Activated naive CD8-positive, alpha-beta T cell treated with anti-CD3 and anti-CD28 coated beads, Interleukin-2, amount 50 U/mL, for 16 hours (primary cell): ENCODE measurements around the gene KPNA1.
"Not testable (repeated sequence)": the region's sequence is repeated elsewhere in the genome, so short reads cannot be mapped to it uniquely, and the experiment has no call there.

Experiments
- DNase-seq: peaks from one replicate; pipeline ENCODE4 v3.0.0-alpha.2; 2020; ENCODE audit warnings: low read depth, low spot score

Gene KPNA1

DNA sequence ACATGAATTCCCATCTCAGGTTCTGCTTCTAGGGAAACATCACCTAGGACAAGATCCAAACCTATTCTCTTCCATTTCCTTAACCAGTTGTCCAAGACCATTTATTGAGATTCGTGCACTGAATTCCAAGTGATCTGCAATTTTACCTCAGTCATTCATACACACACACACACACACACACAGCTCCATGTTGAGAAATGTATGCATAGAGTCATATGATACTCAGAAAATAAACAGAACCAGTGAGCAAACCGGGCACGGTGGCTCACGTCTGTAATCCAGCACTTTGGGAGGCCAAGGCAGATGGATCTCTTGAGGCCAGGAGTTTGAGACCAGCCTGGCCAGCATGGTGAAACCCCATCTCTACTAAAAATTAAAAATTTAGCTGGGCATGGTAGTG lies 6.1 kb upstream of the KPNA1 start:
- no peak for DNase-seq

- no peak for DNase-seq
Measured at GRCh38 chr3:122519693-122520092, 5.0 kb upstream of the KPNA1 start.

- DNase-seq: no peak
Measured at GRCh38 chr3:122516846-122517360, 2.2 kb upstream of the KPNA1 start.

GRCh38 chr3:122515870-122516269 lies 1.1 kb upstream of the KPNA1 start:
- no peak for DNase-seq

GRCh38 chr3:122515020-122515468 lies 305 bp upstream of the KPNA1 start:
- DNase-seq: no peak

- no peak for DNase-seq
Measured at GRCh38 chr3:122513386-122514122, 1.2 kb downstream of the KPNA1 start.

DNA sequence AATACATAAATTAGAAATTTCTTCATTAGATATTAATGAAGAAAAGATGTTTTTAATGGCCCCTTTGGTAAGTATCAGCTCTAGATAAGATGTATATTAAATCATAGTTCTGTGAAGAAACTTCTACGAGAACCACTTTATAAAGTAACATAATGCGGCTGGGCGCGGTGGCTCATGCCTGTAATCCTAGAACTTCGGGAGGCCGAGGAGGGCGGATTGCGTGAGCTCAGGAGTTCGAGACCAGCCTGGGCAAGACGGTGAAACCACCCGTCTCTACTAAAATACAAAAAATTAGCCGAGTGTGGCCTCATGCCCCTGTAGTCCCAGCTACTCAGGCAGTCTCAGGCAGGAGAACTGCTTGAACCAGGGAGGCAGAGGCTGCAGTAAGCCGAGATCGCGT lies 2.5 kb downstream of the KPNA1 start:
- DNase-seq: no peak

DNA sequence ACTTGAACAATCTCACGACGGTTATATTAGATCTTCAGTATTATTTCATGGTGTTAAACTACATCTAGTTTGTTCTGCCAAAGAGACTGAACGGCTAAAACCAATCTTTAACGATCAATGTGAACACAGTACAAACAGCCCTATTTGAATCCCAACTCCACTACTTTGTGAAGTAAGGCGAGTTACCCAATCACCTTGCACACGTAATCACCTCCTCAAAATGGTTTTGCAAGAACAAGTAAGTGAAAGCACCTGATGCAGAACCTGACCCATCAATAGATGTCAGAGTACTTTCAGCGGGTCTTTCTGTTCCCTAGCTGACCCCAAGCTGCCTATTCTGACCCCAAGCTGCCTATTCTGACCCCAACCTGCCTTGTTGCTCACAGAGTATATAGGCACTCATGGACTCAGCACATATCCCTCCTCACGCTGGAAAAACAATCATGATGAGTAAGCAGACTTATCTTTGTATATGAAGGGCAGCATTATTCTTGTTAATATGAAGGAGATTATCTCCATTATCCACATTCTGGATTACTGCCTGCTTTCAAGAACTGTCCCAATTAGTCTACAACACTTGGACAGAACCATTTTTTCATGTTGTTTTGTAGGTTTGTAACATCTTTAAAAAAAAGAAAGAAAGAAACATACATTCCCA lies 3.7 kb downstream of the KPNA1 start:
- DNase-seq: no peak

- not testable (repeated sequence) for DNase-seq
Measured at GRCh38 chr3:122508944-122509343, 5.8 kb downstream of the KPNA1 start.

- DNase-seq: no peak
Measured at GRCh38 chr3:122508135-122508914, 6.4 kb downstream of the KPNA1 start.

- no peak for DNase-seq
Measured at GRCh38 chr3:122506450-122506849, 8.3 kb downstream of the KPNA1 start.

DNA sequence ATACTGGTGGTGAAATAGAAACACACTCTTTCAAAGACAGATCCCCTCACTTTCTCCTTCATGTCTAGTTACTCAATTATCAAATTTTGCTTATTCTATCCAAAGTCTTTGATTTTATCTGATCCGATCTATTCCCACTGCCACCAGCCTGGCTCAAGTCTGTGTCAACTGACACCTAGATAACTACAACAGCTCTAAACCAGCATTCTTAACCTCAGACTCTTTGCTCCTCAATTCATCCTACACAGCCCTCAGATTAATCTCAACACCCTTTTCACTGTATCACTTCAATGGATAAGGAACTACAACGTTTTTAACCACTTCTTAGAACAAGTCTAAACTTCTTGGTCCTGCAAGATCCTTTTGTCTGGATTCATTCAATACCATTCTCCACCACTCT lies 9.1 kb downstream of the KPNA1 start:
- no peak for DNase-seq

GRCh38 chr3:122502941-122503340 lies 11.8 kb downstream of the KPNA1 start:
- DNase-seq: no peak

GRCh38 chr3:122502139-122502538 lies 12.6 kb downstream of the KPNA1 start:
- DNase-seq: no peak

DNA sequence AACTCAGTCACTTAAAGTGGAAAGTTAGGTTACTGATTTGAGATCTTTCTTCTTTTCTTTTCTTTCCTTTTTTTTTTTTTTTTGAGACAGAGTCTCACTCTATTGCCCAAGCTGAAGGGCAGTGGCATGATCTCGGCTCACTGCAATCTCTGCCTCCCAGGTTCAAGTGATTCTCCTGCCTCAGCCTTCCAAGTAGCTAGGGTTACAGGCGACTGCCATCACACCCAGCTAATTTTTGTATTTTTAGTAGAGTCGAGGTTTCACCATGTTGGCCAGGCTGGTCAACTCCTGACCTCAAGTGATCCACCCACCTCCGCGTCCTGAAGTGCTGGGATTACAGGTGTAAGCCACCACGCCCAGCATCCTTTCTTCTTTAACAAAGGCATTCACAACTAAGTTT lies 13.8 kb downstream of the KPNA1 start:
- not testable (repeated sequence) for DNase-seq

DNA sequence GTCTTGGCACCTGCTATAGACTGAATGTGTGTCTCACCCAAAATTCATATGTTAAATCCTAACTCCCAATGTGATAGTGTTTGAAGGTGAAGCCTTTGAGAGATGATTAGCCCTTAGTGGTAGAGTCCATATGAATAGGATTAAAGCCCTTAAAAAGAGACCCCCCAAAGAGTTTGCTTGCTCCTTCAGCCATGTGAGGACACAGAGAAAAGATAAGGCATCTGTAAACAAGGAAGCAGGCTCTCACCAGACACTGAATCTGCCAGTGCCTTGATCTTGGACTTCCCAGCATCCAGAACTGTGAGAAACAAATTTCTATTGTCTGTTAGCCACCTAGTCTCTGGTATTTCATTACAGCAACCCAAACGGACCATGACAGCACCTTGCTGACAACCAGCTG lies 16.6 kb downstream of the KPNA1 start:
- no peak for DNase-seq

DNA sequence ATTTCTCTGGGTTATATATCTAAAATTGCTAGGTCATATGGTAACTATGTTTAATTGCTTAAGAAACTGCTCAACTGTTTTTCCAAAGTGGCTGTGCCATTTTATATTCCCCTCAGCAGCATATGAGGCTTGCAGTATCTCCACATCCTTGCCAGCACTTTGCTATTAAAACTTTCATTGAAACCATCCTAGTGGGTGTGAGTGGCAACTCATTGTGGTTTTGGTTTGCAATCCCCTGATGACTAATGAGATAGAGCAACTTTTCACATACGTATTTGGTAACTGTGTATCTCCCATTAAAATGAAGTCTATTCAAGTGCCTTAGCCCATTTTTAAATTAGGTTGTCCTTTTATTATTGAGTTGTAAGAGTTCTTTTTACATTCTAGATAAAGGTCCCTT lies 17.3 kb downstream of the KPNA1 start:
- peak; percentile 2 for DNase-seq

GRCh38 chr3:122496508-122496907 lies 18.2 kb downstream of the KPNA1 start:
- DNase-seq: no peak

- no peak for DNase-seq
Measured at GRCh38 chr3:122493296-122493695, 21.4 kb downstream of the KPNA1 start.

GRCh38 chr3:122488262-122488973 lies 26.3 kb downstream of the KPNA1 start:
- no peak for DNase-seq

GRCh38 chr3:122484985-122485384 lies 29.8 kb downstream of the KPNA1 start:
- no peak for DNase-seq

- no peak for DNase-seq
Measured at GRCh38 chr3:122481390-122481789, 33.3 kb downstream of the KPNA1 start.
